Colon (tissue), 2 donors: ENCODE measurements around the gene SRD5A2.

Source experiments
- FAIRE-seq: peaks from 2 replicates; lab custom pipeline; 2012; peaks lifted over from hg19 to GRCh38; lab: Jason Lieb, UNC
- donor health status: control.
- donor health status: control.

The SRD5A2 gene, protein sequence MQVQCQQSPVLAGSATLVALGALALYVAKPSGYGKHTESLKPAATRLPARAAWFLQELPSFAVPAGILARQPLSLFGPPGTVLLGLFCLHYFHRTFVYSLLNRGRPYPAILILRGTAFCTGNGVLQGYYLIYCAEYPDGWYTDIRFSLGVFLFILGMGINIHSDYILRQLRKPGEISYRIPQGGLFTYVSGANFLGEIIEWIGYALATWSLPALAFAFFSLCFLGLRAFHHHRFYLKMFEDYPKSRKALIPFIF

DNA sequence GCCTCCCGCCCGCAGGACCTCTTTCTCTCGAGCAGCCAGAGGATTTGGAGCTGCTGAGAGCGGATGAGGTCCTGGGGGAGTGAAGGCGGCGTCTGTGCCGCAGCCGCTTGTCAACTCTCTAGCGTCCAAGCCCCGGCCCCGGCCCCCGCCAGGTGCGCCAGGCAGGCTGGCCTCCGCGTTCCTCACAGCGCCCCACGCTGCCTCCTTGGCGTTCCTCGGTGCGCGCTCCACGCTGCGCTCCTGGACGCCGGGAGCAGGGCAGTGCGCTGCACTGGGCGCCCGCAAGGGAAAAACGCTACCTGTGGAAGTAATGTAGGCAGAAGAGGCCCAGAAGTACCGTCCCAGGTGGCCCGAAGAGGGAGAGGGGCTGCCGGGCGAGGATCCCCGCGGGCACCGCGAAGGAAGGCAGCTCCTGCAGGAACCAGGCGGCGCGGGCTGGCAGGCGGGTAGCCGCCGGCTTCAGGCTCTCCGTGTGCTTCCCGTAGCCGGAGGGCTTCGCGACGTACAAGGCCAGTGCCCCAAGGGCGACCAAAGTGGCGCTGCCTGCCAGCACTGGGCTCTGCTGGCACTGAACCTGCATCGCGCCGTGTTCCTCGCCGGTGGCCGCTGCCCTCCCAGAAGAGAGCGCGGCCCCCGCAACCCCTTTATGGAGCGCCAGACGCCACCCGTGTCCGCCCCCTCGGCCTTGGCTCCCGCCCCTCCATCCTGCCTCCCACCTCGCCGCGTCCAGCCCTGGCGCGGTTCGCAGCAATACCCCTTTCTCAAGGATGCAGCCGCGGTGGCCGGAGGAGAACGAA is at the start of gene SRD5A2:
SRD5A2 (minus strand) TSS at position 618 of the 797 bp plus-strand sequence; CDS start at position 580, 38 bp downstream.
- no peak for FAIRE-seq

DNA sequence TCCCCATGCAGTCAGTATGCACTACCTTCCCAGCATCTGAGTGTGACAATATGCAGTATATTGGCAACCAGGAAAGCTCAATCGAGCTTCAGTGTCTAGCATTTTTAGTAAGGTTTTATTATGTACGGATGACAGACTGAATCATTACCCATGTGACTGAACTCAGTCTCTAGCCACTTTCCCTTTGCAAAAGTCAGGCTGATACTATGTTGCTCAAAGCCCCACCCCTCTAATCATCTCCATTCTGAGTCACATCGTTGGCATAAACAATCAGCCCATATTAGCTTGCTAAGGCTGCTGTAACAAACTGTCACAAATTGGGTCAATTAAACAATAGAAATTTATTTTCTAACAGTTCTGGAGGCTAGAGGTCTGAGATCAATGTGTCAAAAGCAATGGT is 25.8 kb upstream of the SRD5A2 start:
- no peak for FAIRE-seq

DNA sequence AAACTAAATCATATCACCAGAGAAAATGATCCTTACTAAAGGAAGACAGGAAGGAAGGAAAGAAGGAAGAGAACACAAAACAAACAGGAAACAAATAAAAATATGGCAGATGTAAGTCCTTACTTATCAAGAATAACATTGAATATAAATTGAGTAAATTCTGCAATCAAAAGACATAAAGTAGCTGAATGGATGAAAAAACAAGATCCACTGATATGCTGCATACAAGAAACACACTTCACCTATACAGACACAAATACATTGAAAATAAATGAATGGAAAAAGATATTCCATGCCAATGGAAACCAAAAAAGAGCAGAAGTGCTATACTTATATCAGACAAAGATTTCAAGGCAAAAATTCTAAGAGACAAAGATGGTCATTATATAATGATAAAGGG is 18.0 kb upstream of the SRD5A2 start:
- FAIRE-seq, result no peak

DNA sequence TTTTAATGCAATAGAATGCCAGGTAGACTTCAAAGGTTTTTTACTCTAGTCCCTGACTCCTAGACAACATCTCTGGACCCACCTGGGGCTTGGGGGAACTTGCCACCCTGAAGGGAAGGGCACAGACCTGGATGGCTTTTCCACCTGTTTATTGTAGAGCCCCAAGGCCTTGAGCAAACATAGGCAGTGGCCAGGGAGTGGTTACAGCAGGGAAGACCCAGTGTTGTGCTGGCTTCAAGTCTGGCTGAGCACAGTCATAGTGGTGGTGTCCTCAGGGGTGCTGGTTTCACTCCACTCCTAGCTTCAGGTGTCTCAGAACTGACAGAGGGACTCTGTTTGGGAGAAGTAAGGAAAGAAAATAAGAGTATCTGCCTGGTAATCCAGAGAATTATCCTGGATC is 5.5 kb upstream of the SRD5A2 start:
- FAIRE-seq, result no peak

DNA sequence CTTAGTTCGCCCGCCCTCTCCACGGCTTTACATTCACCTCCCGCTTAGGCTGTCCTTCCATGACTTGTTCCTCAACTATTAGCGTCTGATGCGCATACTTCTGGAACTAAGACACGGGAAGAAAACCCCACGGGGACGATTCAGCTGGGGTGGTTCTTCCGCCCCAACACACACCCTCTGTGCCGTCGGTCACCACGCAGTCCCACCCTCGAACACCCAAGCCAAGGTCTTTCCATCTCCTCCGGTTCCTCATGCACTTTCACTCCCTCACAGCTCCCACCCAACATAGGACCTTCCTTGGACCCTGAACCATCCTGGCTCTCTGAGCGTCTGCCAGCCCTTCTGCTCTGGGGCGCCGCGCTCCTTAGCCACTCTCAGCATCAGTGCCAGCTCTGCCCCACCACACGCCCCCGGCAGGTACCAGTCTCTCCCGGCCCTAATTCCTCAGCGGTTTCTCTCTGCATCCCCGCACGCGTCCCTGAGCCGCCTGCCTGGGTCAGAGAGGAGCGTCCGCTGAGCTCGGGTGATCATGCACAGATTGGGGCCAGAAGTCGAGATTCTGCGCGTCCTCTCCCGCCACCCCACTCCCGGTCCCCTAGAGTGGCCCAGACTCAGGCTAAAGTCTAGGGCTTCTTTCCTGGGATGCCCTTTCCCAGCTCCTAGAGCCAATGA is 522 bp upstream of the SRD5A2 start:
- no peak for FAIRE-seq

DNA sequence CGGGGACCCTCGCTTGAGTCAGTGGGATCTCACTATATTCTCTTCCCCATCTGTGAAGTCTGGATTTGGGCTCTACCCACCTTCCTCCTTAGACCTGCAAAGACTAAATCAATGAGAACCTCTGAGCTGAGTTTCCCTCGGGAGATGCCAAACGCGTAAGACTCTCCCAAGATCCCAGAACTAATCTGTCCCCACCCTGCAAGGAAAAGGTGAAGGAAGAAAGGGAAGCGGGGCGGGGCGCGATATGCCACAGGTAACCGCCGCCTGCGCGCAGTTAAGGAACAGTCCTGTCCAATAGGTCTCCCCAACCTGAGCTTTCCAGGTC is 780 bp downstream of the SRD5A2 start:
- no peak for FAIRE-seq

DNA sequence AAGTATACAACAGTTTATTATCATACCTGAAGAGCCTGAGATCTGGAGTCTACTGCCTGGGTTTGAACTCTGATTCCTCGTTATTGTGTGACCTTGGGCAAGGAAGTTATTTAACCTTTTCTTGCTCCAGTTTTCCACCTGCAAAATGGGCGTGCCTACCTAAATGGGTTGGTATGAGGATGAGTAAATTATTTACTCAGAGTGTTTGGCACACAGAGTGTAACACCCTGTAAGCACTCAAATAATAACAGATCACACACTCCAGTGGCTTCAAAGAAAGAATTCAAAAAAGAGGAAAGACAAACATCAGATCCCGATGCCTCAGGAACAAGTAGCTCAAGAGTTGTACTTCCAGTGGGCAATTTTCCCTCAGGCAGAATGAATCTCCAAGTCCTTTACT is 2.4 kb downstream of the SRD5A2 start:
- no peak for FAIRE-seq

DNA sequence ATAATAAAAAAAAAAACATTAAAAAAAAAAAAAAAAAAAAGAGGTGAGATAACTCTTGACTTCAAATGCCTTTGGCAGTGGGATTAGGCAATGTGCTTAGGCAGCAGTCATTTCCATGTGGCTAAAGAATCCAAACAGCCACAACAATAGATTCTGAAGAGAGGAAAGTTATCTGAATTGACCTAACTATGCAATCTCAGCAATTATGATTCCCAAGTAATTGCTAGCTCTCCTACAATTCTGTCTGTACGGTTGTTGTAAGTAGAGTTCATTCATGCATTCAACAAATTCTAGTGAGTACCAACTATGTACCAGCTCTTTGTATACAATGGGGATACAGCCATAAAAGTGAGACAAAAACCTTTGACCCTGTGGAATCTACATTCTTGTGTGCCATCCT is 3.6 kb downstream of the SRD5A2 start:
- no peak for FAIRE-seq

DNA sequence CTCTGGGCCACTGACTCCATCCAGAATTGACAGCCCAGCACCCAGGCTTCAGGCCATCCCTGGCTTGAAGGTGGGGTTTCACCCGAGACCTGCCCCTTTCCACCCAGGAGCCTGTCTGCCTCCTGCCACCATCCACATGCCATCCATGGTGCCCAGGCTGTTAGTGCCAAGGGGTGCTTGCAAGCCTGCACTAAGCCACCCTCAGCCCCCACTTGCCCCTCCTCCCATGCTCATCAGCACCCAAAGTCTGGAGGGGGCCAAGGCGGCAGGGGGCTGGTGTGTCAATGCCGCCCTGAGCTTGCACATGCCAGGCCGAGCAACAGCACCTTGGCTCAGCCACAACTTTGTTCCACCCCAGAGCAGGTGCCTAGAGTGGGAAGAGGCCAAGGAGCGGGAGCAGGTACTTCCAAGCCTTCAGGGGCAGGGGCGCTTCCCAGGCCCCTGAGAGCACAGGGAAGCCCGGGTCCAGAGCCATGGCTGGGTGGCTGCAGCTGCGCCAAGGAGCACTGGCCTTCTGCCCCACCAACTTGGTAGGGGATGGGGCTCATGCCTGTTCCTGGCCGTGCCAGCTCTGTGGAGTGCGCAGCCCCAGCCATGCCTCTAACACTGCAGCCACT is 12.0 kb downstream of the SRD5A2 start:
- no peak for FAIRE-seq

DNA sequence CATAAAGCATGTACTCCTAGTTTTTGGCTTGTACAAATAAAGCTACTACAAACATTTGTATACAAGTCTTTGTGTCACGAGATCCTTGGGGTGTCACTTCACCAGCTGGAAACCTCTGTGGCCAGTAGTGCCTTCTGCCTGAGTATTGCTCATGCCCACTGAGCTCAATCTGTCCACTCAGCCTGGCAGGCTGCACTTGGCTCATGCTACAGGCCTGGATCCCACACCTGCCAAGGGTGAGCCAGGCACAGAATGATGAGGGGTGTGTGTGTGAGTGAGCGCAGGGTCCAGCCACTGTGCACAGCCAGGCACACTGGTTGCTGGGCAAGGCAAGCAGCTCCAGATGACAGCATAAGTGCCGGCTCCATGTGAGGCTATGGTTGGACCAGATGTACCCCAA is 13.1 kb downstream of the SRD5A2 start:
- no peak for FAIRE-seq

DNA sequence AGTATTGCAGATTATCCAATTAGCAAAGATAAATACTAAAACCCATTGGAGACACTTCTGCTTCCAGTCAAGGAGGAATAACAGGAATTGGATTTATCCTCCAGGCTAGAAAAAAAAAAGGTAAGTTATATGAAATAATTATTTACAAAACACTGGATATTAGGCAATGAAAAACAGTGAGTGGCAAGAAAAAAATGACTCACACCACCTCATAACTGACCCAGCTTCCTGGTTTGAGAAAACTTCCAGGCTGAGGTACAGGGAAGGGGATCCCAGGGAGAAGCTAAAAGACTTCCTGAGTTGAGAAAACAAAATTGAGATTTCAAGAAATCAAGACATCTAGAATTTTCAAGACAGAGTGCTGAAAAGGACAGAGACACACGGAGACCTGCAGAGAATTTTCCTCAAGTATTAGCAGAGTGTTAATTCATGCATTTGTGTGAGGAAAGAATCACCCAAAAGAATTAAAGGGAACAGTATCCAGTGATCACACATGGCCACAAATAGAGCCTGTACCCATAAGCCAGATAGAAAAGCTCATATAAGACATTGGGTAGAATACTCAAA is 17.4 kb downstream of the SRD5A2 start:
- no peak for FAIRE-seq

DNA sequence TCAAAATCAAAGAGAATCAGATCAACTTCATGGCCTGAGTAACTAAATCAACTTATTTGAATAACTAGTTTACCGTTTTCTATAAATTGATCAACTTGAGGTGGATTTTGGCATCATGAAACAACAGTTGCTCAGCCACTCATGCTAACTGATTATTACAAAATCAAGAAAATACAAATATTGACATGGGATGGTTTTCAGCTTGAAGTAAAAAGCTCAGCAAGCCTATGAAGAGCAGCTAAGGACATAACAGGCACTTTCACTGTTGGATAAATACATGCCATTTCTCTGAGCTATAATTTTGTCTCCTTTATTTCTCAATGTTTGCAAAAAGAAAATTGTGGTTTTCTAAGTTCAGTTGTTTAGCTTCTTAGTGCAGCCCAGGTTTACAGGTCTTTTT is 18.9 kb downstream of the SRD5A2 start:
- FAIRE-seq, result no peak

DNA sequence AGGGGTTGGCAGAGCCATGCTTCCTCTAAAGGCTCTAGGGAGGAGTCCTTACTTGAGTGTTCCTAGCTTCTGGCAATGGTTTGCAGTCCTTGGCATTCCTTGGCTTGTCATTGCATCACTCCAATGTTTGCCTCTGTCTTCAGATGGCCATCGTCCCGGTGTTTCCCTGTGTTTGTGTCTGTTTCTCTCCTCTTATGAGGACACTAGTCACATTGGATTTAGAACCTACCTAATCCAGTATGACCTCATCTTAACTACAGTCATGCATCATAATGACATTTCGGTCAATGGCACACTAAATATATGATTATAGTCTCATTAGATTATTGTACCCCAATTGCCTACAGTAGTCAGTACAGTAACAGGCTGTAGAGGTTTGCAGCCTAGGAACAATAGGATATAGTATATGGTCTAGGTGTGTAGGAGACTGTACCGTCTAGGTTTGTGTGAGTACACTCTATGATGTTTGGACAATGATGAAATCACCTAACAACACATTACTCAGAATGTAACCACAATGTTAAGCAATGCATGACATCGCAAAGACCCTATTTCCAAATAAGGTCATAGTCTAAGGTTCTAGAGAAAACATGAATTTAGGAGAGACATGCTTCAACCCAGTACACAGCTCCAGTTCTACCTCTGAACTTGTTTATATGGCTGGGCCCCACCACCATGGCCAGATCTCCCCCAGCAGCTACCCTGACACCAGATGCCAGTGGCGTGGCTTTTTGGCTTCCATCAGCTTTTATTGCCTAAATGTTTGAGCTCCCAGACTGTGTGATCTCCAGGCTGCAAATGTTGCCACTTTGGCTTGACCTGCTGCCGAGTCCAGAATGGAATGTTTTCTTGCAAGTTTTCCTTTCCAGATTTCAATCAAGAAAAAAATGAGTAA is 22.1 kb downstream of the SRD5A2 start:
- no peak for FAIRE-seq

DNA sequence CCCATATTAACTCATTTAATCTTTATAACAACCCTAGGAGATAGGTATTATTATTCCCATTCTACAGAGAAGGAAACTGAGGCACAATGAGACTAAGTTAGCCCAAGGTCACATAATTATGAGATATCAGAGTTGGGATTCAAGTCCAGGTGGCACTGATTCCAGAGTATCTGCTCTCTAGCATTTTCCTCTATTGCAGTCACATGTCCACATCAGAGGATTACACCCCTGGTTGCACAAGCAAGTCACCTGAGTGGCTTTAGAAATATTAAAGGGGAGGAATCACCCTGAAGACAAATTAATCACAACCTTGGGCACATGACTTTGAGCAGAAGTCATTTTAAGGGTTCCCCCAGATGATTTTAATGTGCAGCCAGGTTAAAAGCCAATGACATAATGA is 23.8 kb downstream of the SRD5A2 start:
- FAIRE-seq, result no peak

DNA sequence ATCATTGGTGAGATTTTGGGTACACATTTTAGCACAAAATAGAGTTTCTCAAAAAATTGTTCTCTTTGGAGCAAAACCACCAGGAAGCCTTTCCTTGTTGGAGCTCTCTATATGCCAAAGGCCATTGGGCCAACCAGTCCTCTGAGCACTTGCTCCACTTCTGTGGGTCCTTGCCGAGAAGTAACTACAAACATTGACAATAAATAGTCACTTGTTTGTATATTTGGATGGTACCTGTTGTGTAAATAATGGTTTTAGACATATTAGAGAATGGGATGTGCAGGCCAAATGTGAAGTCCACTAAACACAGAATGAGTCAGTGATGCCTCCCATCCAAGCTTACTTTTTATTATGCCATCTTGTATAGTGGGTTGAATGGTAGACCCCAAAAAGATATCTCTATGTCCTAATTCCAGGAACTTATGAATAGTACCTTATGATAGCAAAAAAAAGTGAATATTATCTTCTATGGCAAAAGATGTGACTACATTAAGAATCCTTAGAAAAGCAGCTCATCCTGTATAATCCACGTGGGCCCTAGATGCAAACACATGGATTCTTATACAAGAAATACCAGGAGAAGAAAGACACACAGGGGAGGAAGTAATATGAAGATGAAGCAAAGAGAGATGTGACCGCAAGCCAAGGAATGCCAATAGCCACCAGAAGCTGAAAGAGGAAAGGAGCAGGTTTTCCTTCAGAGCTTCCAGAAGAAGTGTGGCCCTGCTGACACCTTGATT is 24.6 kb downstream of the SRD5A2 start:
- FAIRE-seq, result no peak

DNA sequence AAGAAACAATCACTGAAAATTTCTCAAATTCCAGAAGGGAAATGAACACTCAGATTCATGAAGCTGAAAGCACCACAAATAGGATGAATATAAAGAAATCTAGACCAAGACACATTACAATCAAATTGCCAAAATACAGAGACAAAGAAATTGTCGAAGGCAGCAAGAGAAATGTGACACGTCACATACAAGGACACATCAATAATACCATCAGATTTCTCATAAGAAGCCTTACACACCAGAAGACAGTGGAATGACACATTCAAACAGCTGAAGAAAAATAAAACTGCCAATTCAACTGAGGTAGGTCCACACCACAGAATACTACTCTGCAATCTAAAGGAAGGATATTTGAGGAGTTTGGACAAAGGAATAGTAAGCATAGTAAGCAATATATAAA is 27.4 kb downstream of the SRD5A2 start:
- FAIRE-seq, result no peak

DNA sequence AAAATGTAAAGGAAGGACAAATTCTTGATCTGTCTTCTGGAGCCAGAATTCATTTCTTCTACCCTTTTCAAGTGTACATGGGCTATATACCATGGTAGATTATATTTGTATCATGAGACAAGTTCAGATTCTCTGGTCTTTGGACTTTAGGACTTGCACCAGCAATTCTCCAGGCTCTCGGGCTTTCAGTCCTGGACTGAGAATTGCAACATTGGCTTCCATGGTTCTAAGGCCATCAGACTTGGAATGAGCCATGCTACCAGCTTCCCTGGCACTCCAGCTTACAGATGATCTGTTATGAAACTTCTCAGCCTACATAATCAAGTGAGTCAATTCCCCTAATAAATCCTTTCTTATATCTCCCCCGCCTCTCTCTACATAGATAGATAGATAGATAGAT is 33.3 kb downstream of the SRD5A2 start:
- no peak for FAIRE-seq

DNA sequence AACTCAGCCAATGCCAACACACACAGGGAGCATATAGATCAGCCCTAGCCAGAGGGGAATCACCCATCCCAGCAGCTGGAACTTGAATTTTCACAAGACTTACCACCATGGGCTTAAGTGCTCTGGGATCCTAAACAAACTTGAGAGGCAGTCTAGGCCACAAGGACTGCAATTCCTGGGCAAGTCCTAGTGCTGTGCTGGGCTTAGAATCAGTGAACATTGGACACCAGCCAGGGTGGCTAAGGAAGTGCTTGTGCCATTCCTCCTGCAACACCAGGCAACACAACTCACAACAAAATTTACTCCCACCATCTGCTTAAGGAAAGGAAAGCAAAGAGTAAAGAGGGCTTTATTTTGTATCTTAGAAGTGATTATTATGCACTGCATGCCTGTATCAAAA is 38.9 kb downstream of the SRD5A2 start:
- no peak for FAIRE-seq

DNA sequence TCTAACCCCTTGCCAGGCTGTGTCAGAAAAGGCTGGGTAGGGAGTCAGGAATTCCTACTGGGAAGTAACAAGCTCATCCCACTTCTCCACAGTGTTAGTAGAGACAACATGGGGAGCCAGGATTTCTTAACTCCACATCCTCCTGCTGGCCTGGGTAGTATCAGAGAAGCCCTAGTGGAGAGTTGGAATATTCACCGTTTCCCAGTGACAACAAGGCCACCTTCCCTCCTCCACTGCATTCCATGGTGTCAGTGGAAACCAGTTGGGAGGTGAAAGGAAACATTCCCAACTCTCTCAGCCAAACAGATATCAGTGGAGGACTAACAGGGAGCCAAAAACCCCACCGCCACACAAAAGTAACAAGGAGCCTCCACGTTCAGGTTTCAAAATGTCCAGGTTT is 41.2 kb downstream of the SRD5A2 start:
- no peak for FAIRE-seq

DNA sequence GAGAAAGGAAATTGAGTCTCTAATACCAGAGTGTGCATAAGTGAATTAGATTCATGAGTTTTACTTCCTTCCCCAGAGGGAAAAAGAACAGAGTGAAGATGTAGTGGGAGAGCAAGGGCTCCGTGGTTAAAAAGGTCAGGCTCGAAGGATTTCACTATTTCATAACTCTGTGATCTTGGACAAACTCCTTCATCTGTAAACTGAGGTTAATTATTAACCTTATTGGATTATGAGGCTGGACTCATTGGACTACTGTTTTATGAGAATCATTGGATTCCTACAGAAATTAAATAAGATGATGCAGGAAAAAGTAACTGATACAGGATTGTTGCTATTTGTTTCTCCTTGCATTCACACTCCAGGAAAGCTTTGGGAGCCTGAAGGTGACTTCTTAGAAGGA is 45.0 kb downstream of the SRD5A2 start:
- FAIRE-seq, result no peak

DNA sequence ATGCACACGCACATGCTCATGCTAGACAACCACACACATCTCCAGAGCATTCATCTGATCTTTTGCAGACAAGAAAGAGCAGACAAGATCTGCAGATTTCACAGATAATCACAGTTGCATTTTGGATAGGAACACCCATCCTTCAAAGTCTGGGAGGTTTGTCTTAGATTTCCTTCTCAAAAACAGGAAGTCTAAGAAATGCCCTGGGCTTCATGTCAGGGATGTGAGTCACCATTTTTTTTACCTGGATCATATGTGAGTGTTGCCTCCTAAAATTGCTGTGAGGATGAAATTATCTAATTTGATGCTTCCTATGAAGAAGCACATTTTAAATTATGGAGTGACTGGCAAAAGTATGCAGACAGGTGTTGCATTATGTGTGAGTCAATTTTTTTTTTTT is 46.1 kb downstream of the SRD5A2 start:
- no peak for FAIRE-seq
